BJ (cell line): ENCODE results near the gene RNASEL. TPM values are rescaled to one million over a fixed set of nuclear protein-coding genes. Genes with fewer than 3 reads are reported as not detected.

Source experiments
- CTCF ChIA-PET: fragments of 350-600 bp; formaldehyde crosslinking; extraction: SDS; loops from one replicate; lab custom pipeline; 2021; ENCODE audit warnings: antibody characterized with exemption, inconsistent platforms; lab: Yijun Ruan, JAX
- POLR2A ChIA-PET: fragments of 300-600 bp; sonication (Branson Sonifier 250); formaldehyde crosslinking; extraction: SDS; loops from one replicate; lab custom pipeline; 2021; ENCODE audit warnings: antibody characterized with exemption; lab: Charles Lee
- DNase-seq: peaks from one replicate; pipeline ENCODE4 v3.0.0-alpha.2; 2011; ENCODE audit warnings: low read depth
- H3K27me3 ChIP-seq: 2 replicates; pipeline ENCODE4 v1.6.0; 2011; ENCODE audit warnings: low read length; ENCODE audit not compliant: control insufficient read depth, insufficient read depth
- H3K36me3 ChIP-seq: 2 replicates; pipeline ENCODE4 v1.5.1; 2011; ENCODE audit warnings: low read length; ENCODE audit not compliant: control insufficient read depth, insufficient read depth
- H3K4me3 ChIP-seq: 2 replicates; pipeline ENCODE4 v1.5.1; 2011; ENCODE audit warnings: low read depth, mild to moderate bottlenecking, control low read depth, low read length
- CTCF ChIP-seq: IDR thresholded peaks from 2 replicates; pipeline ENCODE4 v1.5.1; 2011; ENCODE audit warnings: low read depth, mild to moderate bottlenecking, control low read depth, inconsistent platforms, low read length, moderate library complexity; ENCODE audit not compliant: insufficient read depth
- polyA plus RNA-seq: library from polyadenylated mRNA; depleted of rRNA; stranded (reverse); fragments of >200 nt; gene quantifications from 2 replicates; pipeline ENCODE4 v1.2.3, GENCODE V29; 2011

Gene RNASEL
- polyA plus RNA-seq, 1 experiment, result 4.1 TPM

DNA sequence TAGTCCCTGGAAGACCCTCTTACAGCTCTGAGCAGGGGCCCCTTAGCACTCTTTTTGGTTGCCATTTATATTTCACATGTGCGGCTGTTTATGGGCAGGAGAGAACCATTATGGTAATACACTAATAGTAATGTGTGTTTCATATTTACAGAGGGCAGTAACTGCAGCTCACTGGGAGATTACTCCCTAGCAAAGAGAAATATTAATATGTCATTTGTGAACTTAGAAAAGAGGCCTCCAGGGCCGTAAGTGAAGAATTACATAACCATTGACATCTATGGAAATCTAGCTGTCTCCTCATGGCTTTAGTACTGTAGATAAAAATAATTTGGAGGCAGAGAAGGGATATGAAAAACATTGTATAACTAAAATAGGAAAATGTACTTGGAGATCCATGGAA is 38.6 kb upstream of the RNASEL start:
- H3K27me3 ChIP-seq, result no peaks in the 10 kb centered on the region
- CTCF ChIA-PET, result interaction anchor here (1.3 to 1.5 kb wide), 2 partner anchors 12 to 15 kb away, joined by 4 to 5 read pairs; no protein-coding TSS in a partner anchor
- H3K4me3 ChIP-seq, result no peak overlapping the region
- no peaks in the 10 kb centered on the region for H3K36me3 ChIP-seq
- DNase-seq, result no peak
- TF ChIP-seq CTCF, result no peak
- POLR2A ChIA-PET, result no interaction called here

GRCh38 chr1:182626527-182626926 is 37.5 kb upstream of the RNASEL start:
- CTCF ChIA-PET, result interaction anchor here (1.5 kb wide), 1 partner anchor 10 kb away, joined by 4 read pairs; no protein-coding TSS in a partner anchor

DNA sequence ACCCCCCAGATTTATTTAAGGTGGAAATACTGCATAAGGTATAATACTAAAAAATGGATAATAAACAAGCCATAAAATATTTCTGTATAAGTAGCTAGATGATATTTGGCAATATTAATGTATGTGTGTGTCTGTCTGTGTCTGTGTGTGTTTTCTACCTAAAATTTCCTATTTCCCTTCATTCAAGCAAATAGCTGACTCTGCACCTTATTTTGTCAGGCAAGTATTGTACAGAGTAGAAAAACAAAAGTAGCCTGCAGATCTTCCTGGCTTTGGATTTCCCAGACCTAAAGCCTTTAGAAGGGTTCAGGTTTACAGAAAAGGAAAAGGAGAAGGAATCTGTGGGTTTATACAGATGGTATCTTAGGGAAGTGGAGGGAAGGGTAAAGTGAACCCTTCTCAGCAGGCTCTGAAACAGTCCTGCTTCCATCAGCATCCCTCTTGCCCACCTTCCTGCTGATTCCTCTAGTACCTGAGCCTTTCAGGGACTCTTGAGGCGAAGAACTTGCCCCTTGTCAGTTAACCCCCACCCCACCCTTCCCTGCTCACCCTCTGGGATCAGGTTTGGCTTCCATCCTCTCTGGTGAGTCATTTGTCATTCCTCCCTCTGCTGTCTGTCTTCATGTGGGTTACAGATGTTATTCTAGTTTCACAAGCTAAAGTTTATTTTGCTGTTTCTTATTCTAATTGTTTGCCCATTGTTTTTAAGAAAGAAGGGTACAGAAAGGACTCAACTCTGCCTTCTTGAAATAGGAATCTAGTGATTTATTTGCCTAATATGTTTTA is 36.9 kb upstream of the RNASEL start:
- no peak for DNase-seq
- Histone ChIP-seq H3K36me3 (no peaks in the 10 kb centered on the region), H3K27me3 (peaks cover 2% of the 10 kb centered on the region), H3K4me3 (no peak overlapping the region)
- ChIA-PET POLR2A (no interaction called here), CTCF (no interaction called here)
- TF ChIP-seq CTCF, result no peak

More at GRCh38 chr1:182626527-182626926, 37.5 kb upstream of the RNASEL start:
- no peak for DNase-seq
- TF ChIP-seq CTCF, result no peak
- Histone ChIP-seq H3K27me3 (peaks cover 2% of the 10 kb centered on the region), H3K36me3 (no peaks in the 10 kb centered on the region), H3K4me3 (no peak overlapping the region)
- POLR2A ChIA-PET, result no interaction called here

- POLR2A ChIA-PET, result no interaction called here
- Histone ChIP-seq H3K27me3 (peaks cover 2% of the 10 kb centered on the region), H3K4me3 (no peak overlapping the region), H3K36me3 (no peaks in the 10 kb centered on the region)
- TF ChIP-seq CTCF, result no peak
- no peak for DNase-seq
- CTCF ChIA-PET, result no interaction called here
Observed at GRCh38 chr1:182625024-182625423, 36.0 kb upstream of the RNASEL start.

GRCh38 chr1:182624577-182624976 is 35.5 kb upstream of the RNASEL start:
- no peak overlapping the region for H3K4me3 ChIP-seq
- no peak for TF ChIP-seq CTCF
- peaks cover 2% of the 10 kb centered on the region for H3K27me3 ChIP-seq
- no peaks in the 10 kb centered on the region for H3K36me3 ChIP-seq
- no peak for DNase-seq
- ChIA-PET POLR2A (no interaction called here), CTCF (no interaction called here)
